ENCODE results near the gene MTURN.

The MTURN gene

DNA sequence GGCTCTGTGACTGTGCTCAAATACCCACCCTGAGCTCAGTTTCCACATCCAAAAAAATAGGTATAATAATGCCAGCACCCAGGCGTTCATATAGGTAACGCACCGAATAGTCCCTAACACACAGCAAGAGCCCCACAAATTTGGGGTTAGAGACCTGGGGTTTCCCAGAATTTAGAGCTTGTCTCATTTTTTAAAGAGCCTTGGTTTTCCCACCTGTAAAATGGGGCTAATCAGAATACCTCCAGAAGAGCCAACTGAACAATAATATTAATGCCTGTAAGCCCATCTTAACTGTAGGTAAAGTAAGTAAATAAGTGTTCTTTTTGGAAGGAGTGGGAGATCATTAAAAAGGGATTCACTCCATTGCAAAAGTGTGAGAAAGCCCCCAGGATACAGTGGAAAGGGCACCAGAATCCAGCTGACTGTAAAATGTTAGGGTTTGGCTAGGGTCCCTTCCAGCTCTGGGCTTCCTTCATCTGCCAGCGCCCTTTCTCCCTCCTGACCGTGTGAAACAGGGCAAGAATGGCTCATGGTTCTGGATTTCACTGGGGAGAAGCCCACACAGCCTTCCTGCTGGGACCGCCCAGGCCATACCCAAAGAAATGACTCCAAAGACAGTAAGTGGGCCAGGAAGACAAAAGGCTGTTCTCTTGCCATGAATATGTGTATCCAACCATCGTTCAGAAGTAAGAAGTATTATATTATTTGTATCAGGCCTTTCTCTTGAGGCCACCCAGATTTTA, 2.1 kb downstream of the MTURN start:
- DNase-seq, result no peak

DNA sequence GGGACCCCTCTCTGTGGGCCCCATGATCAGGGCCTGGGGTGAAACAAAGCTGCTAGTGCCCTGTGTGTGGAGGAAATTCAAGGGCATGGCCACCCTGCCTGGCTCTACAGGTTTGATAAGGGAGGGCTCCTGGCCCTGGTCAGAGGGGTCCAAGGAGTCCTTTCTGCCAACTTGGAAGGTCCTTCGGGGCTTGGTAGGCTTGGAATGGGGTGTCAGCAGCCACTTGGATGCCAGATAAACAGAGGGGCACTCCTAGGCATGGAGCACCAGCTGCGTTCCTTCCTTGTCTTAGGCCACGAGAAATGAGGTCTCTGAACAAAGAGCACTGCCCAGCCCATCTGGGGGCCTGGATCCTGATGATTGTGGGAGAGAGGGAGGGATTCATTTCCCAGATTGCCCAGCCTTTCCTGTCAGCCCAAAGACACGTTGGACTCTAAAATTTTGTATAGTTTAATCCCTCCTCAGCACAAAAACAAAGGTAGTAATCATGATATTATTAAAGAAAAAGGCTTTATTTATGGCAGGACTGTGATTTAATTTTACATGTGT, 5.1 kb downstream of the MTURN start:
- DNase-seq, result no peak

DNA sequence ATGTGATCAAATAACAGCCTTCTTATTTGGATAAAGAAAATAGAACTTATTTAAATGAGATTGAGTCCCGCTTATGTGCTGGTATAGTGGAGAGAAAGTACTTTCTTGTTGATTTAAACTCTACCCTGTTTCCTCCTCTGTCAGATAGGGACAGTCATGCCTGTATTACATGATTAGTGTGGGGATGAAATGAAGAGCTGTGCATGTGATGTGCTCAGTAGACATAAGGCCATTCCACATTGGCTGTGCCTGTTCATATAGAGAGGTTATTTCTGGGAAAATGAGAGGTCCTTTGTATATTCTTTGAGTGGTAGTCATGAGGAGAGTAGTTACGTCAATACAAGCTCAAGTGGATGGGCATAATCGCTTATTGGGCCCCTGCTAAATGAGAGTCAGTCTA, 5.7 kb downstream of the MTURN start:
- no peak for DNase-seq

DNA sequence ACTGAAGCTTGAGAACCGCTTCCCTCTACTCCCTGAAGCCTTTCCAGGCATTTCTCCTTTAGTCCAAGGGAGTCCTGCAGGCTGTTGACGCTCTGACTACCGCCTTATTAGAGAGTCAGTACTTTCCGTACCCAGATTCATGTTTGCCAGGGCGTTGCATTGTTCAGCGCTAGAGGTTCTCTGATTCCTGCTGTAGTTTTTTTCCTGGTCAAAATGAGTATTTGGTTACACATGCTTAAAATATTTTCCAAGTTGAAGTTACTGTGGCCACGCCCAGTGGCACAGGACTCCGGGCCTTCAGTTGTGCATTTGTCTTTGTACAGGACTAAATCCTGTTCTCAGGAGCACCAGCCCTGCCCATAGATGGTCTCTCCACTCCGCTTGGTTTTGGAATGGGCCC, 7.9 kb downstream of the MTURN start:
- DNase-seq, result no peak

DNA sequence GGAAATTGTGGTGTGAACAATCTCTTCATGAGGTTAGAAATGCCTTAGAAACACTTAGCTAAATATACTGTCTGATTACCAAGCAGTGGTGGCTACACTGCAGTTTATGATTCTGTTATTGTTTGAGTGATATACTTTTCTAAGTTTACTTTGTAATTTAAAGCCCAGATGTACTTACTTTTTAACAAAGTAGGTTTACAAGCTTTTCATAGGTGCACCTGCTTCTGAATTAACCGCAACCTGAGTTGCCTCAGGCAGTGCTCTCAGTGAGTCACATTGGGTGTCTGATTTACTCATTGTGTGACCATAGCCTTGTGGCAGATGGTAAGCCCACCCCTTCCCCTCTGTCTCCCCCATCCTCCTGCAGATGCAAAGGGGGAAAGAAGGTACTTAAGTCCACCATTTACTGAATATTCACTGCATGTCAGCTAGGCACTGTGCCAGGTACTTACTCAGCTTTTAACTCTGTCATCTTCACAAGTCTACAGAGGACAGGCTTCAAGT, 9.0 kb downstream of the MTURN start:
- DNase-seq, result peak in 1 of 2 experiments; percentile 49

DNA sequence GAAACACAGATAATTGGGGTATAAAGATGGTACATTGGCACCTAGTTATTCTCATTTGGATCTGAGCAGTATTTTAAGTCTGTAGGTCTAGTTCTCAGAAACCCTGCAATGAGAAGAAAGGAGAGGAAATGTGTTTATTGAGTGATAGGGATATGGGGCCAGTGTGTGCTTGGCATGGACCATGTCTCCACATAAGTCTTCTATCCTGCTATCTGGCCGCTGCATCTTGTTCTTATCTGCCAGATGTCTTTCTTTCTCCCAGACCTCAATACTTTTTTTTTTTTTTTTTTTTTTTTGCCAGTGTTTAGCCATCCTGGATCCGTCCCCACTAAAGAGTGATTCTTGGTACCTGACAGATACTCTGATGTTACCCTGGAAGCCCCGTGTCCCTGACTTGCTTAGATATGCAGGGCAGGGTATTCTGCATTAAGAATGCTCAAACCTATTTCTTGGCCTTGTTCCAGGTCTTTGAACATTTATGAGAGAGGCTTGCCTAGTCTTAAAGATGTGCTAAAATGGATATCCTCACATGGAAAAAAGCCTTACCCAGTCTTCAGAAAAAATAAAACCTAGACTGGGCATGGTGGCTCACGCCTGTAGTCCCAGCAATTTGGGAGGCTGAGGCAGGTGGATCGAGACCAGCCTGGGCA, 10.0 kb downstream of the MTURN start:
- no peak for DNase-seq

DNA sequence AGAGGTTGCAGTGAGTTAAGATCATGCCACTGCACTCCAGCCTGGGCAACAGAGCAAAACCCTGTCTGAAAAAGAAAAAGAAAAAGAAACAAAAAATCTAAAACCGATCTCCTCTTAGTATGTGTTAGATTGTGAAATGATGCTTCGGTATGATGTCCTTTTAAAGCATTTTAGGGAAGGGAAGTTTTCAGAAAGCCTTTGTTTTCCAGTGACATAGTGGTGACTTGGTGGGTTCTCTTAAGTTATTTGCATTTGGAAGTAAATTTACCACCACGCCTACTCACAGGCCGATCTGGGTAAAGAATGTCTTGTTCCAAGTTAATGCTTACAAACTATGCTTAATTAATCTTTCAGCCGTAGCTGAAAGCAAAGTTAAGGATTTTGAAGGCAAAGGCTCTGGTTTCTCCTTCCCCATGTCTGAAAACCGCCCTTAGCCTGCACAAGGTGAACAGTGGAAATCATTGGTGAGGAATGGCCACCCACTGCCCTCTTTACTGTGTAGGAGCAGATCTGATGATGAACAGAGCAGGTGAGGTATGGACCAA, 10.7 kb downstream of the MTURN start:
- no peak for DNase-seq

DNA sequence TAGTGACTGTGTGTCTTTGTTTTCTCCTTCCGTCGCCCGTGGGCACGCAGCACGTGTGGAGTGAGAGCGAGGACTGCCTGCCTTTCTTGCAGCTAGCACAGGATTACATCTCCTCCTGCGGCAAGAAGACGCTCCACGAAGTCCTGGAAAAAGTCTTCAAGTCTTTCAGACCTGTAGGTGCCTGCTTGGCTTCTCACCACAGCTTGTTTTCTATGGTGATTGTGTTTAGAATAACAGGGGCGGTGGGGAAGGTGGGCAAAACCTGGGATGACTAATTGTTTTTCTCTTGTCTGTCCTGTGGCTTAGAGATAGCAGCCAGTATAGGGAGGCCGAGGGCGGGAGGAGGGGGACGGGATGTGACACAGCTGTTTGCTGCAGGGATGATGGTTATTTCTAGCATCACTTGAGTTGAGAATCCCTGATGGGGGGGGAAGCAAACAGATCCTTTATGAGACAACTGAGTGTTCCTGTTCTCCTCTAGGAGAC, 11.4 kb downstream of the MTURN start:
- no peak for DNase-seq

DNA sequence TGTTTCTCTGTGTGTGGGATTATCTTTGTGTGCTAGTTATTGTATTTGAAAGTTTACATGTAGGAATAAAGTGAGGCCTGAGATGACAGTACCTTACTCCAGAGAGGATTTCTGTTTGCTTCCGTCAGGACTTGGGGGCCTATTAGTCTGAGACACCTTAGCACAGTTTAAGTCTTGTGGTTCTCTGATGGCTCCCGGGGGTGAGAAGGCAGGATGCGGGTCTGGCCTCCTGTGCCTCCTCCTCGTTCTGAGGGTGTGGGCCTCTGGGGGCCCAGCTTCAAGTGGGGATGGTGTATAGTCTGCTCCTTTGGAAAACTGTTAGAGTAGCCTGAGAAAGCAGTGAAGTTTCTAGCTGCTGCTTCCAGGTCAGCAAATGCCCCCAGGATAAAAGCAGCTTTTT, 12.4 kb downstream of the MTURN start:
- no peak for DNase-seq

DNA sequence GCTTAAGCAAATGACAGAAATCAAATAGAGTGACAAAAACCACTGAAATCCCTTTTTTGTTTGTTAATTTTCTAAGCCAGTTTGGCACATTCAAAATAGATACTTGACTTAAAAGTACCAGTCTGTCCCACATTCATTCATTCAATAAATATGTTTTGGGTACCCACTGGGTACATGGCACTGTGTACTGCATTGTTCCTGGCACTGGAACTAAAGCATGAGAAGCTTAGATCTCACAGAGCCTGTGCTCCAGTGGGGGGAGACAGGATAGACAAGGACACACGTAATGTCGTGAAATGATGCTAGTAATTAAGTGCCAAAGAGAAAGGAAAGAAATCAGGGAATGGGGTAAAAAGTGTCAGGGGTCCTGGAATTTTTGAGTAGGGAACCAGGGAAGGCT, 13.0 kb downstream of the MTURN start:
- DNase-seq, result no peak

DNA sequence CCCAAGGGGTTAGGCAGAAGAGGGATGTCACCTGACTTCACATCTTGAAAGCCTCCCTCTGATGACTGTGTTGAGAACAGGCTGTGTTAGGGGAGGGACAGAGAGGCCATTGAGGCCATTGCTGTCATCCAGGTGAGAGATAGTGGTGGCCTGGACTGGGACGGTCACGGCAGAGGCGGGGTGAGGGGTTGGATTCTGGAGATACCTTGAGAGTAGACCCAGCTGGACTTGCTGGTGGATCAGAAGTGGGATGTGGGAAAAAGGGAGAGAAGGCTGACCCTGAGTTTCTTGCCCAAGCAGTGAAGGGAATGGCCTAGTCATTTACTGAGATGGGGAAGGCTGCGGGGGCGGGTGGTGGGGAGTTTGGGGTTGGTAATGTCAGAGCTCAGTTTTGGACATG, 13.6 kb downstream of the MTURN start:
- no peak for DNase-seq

DNA sequence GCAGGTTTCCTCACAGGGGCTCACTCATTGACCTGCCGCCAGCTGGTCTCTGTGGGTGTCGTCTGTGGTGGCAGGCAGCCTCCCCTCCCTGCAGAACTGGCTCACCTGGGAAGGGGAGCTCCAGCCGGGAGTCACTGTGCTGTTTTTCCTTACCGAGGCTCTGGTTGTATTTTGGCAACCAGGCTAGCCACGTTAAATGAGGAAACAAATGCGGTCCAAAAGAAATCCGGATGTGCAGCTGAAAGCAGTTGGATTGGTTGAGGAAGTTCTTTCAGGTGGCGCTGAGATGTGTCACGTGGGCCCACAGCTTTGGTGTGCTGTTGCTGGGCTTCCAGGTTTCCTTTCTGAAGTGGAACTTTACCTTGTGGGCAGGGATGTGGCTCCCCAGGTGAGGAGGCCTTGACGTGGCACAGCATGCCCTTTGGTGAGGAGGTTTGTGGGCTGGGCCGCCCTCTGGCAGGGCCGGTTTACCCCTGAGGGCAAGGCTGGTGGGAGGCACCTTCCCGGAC, 14.2 kb downstream of the MTURN start:
- no peak for DNase-seq

DNA sequence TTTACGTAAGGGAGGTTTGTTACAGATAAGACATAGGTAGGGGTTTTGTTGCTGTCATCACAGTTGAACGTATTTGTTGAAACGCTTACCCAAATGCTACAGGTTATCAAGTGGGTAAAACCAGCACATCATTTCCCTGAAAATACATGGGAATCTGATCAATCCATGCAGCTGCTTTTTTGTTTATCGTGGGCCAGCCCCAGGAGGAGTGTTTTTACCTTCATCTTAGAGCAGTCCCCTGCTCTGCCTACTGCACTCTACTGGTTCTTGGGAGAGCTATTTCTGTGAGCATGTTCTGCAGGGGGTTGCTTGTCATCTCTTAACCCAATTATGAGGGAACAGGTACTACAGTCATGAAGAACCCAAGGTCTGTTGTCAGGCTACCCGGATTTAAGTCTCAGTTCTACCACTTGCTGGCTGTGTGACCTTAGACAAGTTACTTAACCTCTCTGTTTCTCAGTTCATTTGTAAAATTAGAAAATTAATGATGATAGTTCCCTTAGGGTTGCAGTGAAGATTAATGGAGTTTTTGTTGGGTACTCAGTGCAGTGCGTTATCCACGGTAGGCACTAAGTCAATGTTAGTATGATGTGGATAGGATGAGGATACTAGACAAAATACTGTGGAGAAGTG, 15.0 kb downstream of the MTURN start:
- DNase-seq, result no peak

DNA sequence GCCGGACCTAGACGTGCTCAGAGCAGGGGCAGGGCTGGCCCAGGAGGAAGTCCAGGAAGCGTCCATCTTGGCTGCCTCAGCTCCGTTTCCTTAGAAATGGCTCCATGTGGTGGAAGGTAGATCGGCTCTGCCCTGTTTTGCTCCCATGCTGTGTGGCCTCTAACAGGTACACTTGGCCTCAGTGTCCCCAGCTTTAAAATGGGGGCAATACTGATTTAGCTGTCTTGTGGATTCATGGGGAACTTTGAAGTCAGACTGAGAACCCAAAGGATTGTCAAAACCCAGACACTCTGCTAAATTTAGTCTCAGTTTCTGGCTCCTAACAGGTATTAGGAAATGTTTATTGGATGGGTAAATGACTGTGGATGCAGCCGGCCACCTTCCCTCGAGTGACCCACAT, 15.9 kb downstream of the MTURN start:
- no peak for DNase-seq

DNA sequence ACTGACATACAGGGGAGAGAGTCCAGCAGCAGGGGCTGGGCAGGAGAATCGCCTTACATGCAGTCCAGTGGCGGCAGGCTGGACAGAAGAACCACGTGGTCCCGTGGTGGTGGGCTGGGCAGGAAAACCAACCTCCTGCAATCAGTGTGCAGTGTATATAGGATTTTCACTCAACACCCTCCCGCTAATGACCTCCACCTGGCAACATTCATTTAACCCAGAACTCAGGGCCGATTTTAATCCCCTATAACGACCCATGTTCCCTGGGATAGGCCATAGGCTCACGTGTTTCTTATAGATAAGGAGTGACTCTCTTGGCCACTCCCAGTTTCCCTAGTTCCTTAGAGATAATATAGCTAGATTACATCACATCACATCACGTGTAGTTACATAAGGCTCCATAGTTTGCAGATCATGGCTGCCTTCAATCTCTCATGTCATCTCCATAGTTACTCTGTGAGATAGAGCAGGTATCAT, 19.4 kb downstream of the MTURN start:
- DNase-seq, result no peak

DNA sequence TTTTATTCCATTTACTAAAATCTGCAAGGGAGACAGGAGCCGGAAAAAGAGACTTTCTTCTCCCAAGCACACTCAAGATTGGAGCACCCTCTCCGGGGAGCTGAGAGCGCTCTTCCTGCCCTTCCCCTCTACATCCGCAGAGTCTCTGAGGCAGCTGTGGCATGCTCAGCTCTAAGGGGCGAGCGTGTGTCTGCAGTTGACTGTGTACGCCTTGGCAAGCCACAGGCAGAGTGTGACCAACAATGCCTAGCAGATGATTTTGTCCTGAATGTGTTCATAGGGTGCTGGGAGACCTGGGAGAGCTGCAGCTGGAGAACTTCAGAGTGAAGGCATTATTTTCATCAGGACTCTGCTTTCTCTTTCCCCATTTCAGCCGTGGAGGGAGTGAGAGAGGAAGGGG, 20.7 kb downstream of the MTURN start:
- DNase-seq, result no peak

DNA sequence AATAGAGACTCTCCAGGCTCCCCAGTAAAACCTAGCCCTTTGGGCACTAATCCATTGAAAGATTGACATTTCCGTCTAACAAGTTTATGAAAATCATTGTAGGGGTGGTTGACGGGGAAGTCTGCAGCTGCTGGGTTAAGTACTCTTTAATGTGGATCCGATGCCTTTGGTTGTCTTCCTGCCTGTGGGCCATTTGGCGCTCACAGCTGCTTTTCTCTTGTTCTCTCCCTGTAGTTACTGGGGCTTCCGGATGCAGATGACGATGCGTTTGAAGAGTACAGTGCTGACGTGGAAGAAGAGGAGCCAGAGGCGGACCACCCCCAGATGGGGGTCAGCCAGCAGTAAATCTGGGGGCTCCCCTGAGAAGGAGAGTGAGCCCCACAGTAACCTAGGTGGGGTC, 22.4 kb downstream of the MTURN start:
- DNase-seq, result no peak

DNA sequence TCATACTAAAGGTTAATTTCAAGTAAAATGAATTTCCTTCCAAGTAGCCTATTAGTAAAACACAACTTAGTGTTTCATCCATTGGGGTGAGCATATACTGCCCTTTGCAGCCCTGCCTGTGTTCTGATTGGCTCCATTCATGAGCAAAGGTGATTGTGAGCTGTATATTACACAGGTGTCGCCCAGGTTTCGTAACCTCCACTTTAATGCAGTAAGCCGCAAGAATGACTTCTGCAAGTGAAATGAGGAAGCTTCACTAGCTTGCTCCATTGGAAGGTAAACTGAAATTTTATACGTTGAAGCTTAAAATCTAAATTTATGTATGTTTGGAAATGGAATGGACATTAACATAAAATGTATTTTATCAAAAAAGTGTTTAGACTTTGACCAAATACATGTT, 24.4 kb downstream of the MTURN start:
- DNase-seq, result no peak

DNA sequence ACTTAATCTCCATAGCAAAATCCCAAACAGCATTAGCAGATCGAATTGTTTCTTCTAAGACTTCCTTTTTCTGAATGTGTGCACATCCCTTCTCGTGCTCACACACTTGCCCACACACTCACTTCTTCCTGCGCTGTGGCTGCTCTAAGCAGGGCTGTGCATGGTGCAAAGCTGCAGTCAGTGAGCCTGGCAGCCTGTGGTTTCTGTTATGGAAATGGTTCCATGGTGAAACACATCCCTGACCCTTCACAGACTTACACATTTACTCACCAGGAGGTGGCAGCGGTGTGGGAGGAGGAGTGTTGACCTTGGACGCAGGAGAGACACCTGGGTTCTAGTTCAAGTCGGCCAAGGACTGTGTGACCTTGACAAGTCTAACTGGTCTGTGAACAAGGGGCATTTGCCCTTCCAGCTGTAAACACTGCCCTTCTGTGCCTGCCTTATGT, 24.9 kb downstream of the MTURN start:
- DNase-seq, result no peak

DNA sequence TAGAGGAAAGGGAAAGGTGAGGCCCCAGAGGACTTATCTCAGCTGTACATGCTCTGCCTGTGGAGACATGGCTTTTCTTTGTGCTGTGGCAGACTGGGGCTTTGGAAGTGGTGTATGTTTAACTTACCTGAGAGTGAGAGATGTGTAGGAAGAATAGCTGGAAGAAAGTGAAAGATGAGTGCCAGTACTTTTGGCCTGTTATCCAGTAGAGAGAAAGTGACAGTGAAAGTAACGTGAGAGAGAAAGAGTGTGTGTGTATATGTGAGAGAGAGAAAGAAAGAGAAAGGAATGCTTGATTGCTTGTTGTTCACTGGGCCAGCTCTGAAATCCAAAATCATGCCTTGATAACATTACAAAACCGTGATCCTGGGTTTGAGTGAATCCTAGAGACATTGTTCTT, 25.5 kb downstream of the MTURN start:
- no peak for DNase-seq

DNA sequence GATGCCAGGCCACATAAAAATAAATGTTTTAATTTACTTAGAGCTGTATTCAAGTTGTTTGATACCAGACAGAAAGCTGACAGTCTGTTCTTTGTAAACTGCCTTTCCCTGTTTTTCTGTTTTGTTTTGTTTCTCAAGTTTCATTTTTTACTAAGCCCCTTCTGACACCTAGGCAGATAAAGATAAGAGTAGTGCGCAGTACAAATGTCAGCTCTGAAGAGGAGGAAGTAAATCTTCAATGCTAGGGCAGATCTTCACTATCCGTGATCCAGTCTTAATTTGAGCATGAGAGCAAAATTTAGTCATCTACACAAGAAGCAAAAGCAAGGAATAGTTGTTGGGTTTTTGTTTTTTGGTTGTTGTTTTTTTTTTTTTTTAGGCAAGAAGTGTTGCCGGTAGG, 27.3 kb downstream of the MTURN start:
- no peak for DNase-seq

DNA sequence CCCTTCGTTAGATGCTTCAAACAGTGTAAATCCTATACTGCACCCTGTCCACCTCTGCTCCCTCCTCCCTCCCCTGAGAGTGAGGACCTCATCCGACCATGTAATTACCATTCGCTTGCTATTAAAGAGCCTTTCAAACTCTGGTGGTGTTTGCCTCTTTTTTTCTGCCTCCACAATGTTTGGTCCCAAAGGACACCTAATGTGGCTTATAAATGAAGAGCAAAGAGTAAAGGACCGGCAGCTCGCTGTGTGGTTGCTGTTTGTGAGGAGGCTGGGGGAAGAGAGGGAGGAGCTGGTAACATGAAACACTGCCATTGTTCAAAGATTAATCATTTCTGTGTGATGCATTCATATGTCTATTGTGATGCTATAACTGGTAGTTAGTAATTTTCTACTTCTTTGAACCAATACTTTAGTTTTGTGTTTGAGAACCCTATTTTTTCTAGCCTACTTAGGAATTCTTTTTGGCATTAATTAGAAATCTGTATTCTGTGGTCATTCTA, 27.9 kb downstream of the MTURN start:
- DNase-seq, result no peak
